ENCODE data around the gene FCHO1.

The FCHO1 gene

GRCh38 chr19:17832443-17833208 is 81.3 kb downstream of the FCHO1 start:
- no peak for DNase-seq

GRCh38 chr19:17834350-17835181 is 83.3 kb downstream of the FCHO1 start:
- no peak for DNase-seq

DNA sequence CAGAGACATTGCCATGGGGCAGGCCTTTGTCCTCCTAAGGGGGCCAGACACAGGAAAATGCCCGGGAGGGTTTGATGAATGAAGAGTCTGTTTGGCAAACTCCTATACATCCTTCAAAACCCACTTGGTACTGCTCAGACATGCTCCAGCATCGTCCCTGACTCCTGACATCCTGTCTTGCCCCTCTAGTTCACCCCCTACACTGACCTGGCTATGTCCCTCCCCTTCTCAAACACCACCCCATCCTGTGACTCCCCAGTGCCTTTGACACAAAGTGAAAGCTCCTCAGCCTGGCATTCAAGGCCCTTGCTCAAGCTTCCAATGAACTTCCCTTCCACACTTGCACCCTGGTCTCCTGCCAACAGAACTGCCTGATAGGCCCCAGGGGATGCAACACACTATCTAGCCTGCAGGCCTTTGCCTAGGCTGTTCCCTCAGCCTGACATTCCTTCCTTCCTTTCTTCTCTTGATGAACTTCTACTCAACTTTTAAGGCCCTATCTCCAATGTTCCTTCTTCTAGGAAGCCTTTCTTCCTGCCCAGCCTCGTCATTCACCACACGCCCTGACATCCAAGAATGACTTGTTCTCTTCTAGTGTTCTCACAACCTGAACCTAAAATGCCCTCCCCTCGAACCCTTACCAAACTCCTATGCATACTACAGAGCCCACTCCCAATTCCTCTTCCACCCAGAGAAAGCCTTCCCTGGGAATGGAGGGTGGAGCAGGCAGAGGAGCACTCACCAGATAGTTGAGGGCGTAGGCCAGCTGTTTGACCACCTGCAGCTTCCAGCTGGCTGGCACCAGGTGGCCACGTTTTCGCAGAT is 84.1 kb downstream of the FCHO1 start:
- no peak for DNase-seq

GRCh38 chr19:17836530-17836929 is 85.3 kb downstream of the FCHO1 start:
- DNase-seq, result no peak

DNA sequence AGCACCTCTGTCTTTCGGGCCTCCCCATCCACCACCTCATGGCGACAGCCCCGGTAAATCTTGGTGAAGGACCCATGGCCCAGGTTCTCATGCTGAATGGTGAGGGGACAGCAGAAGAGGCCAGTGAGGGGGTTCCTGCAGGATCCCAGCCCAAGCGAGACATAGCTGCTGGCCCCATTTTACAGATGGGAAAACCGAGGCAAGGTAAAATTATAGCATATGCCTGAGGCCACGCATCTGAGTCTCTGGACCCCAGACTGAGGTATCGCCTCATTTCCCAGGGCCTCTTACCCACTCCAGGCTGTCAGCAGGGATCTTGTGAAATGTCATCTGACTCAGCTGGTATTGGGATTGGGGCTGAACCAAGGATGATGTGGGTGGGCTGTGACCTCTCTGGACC is 86.7 kb downstream of the FCHO1 start:
- no peak for DNase-seq

Data from SW 1271 (cell line).